HFFc6 (cell line): Measurements from ENCODE around the gene PPOX. TPM values are rescaled to one million over a fixed set of nuclear protein-coding genes. Genes with fewer than 3 reads are reported as not detected.

Experiments used
- DNase-seq: peaks from one replicate; pipeline ENCODE4 v3.0.0-alpha.2; 2018
- H3K27ac Mint-ChIP-seq: 2 replicates; pipeline ENCODE4 v1.8.0; 2020; ENCODE audit warnings: mild to moderate bottlenecking, mixed read lengths
- H3K27me3 Mint-ChIP-seq: 2 replicates; pipeline ENCODE4 v1.8.0; 2021; ENCODE audit warnings: mild to moderate bottlenecking, moderate library complexity, mixed read lengths; ENCODE audit not compliant: insufficient read depth
- H3K36me3 Mint-ChIP-seq: 2 replicates; pipeline ENCODE4 v1.8.0; 2021; ENCODE audit warnings: low read depth, mixed read lengths
- H3K4me1 Mint-ChIP-seq: 2 replicates; pipeline ENCODE4 v1.8.0; 2020; ENCODE audit warnings: low read depth, mixed read lengths
- H3K4me3 Mint-ChIP-seq: 2 replicates; pipeline ENCODE4 v1.8.0; 2020; ENCODE audit warnings: mild to moderate bottlenecking, moderate library complexity, mixed read lengths
- H3K9me3 Mint-ChIP-seq: 2 replicates; pipeline ENCODE4 v1.8.0; 2020; ENCODE audit warnings: mild to moderate bottlenecking, mixed read lengths
- CTCF ChIP-seq: fragments of 200-600 bp; sonication (generic); IDR thresholded peaks from 2 replicates; pipeline ENCODE4 v1.5.0; 2021; ENCODE audit warnings: antibody characterized with exemption, mild to moderate bottlenecking
- total RNA-seq, 6 experiments: library from RNA; stranded (reverse); fragmentation: NEBNext Ultra II Directional; extraction: Animal tissue kit (Norgen Biotek cat#: 25700); gene quantifications; 2 replicates in 1 of 6; 3 replicates in 5 of 6; pipeline ENCODE4 v1.2.3, GENCODE V29; 2021

The PPOX gene
- total RNA-seq, 6 experiments from 2014 or later: 11.8 to 15.2 (median 13.5) TPM

DNA sequence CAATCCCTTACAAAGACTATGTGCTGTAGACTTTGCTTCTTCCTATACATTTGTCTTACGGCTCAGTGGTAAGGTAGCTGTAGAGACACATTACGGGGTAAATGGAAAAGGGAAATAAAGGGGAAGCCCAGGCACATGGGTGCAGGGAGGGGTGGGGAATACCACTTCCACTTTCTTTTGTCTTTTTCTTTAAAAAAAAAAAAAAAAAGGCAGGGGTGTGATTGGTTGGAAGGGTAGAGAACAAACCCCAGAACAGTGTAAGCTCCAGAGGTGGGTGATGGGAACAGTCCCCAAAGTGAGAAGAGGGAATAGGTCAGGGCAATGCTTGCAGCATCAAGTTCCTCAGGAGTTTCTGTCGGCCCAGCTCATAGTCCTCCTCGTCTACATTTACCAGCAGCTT lies 44.4 kb upstream of the PPOX start:
- Mint-ChIP-seq H3K4me1 (peaks cover 38% of the 10 kb centered on the region), H3K9me3 (no peaks in the 10 kb centered on the region), H3K27me3 (no peaks in the 10 kb centered on the region; the same call in 1 of the 2 replicates), H3K27ac (no peak overlapping the region), H3K4me3 (no peak overlapping the region), H3K36me3 (peaks cover 32% of the 10 kb centered on the region)
- no peak for TF ChIP-seq CTCF
- DNase-seq: no peak

DNA sequence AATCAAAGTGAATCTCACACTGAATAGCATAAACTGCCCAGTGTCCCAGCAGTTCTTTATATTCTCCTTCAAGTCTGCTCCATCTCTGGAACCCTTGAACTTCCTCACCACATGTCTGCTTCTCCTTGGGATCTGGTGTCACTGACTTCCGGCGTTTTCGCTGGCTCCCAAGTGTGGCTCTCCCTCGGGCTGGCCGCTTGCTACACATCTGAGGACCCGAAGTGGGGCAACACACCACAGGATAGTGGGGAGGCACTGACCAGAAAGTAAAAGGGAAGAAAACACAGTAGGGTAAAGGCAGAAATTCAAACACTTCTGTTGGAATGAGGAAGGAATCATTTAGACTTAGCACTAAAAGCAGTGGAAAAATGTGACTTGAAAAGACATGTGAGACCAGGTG lies 43.3 kb upstream of the PPOX start:
- Mint-ChIP-seq H3K4me3 (no peak overlapping the region), H3K36me3 (peaks cover 36% of the 10 kb centered on the region), H3K27me3 (no peaks in the 10 kb centered on the region; the same call in 1 of the 2 replicates), H3K27ac (no peak overlapping the region), H3K4me1 (peaks cover 42% of the 10 kb centered on the region), H3K9me3 (no peaks in the 10 kb centered on the region)
- DNase-seq: no peak
- no peak for TF ChIP-seq CTCF

DNA sequence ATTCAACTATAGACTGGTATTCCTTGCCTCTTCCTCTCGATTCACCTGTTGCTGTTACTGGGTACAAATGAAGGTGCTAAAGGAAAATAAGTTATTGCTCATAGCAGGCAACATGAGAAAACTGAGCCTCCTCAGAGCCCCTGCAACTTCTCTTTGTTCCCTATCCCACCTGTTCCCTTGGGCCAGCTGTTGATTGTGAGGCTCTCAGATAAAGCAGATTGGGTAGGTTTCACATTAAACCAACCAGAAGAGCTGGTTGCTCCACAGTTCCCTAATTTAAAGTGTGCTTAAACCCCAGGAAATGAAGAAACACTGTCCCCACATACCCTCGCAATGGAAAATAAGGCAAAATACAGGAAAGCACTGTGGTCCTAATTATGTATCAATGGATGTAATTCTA lies 38.6 kb upstream of the PPOX start:
- Mint-ChIP-seq H3K27ac (no peak overlapping the region), H3K4me3 (no peak overlapping the region), H3K4me1 (peaks cover 40% of the 10 kb centered on the region), H3K9me3 (no peaks in the 10 kb centered on the region), H3K36me3 (peaks cover 52% of the 10 kb centered on the region), H3K27me3 (0 out of 2 replicates have a peak, but pooled peaks cover 1% of the 10 kb centered on the region)
- DNase-seq: no peak
- TF ChIP-seq CTCF: no peak

- DNase-seq: no peak
- no peak overlapping the region for H3K4me3 Mint-ChIP-seq
- H3K27ac Mint-ChIP-seq: no peak overlapping the region
- peaks cover 52% of the 10 kb centered on the region for H3K36me3 Mint-ChIP-seq
- H3K27me3 Mint-ChIP-seq: 0 out of 2 replicates have a peak, but pooled peaks cover 1% of the 10 kb centered on the region
- no peaks in the 10 kb centered on the region for H3K9me3 Mint-ChIP-seq
- TF ChIP-seq CTCF: no peak
- H3K4me1 Mint-ChIP-seq: peaks cover 40% of the 10 kb centered on the region
Observed at GRCh38 chr1:161128591-161129420, 37.4 kb upstream of the PPOX start.

- Mint-ChIP-seq H3K4me1 (peaks cover 40% of the 10 kb centered on the region), H3K27ac (no peak overlapping the region), H3K9me3 (no peaks in the 10 kb centered on the region), H3K36me3 (peaks cover 46% of the 10 kb centered on the region), H3K4me3 (no peak overlapping the region), H3K27me3 (0 out of 2 replicates have a peak, but pooled peaks cover 1% of the 10 kb centered on the region)
- no peak for TF ChIP-seq CTCF
- DNase-seq: no peak
Observed at GRCh38 chr1:161130266-161130665, 36.0 kb upstream of the PPOX start.
